K562 treated with DMSO at 1 percent for 24 hours (cell line): ENCODE results near the gene DEFB126. TPM values are rescaled to one million over a fixed set of nuclear protein-coding genes. Genes with fewer than 3 reads are reported as not detected.

Experiments
- total RNA-seq: library from RNA; unstranded; fragments of 300-600 nt; gene quantifications from 2 replicates; pipeline ENCODE4 v1.2.3, GENCODE V29; 2022; ENCODE audit warnings: low read depth; ENCODE audit not compliant: insufficient read depth

The DEFB126 gene
- not detected in 2 replicates for total RNA-seq

GRCh38 chr20:142290-142689 is at the start of gene DEFB126:
Gene DEFB126, plus strand, starts transcription at chr20:142590. Its CDS starts 39 bp downstream, at chr20:142629.

GRCh38 chr20:157154-157553 is 14.8 kb downstream of the DEFB126 start, which contains the start of gene DEFB127:
Gene DEFB127, plus strand, starts transcription at chr20:157454. Its CDS starts 91 bp downstream, at chr20:157545.

GRCh38 chr20:189611-190010 is 47.2 kb downstream of the DEFB126 start, which contains the start of gene DEFB128:
Gene DEFB128, minus strand, starts transcription at chr20:189711. Its CDS starts 88 bp downstream, at chr20:189623.

Other genes starting within 250 kb of the DEFB126 start
- not detected in 2 replicates for gene DEFB125, start 54.9 kb upstream of the DEFB126 start, total RNA-seq
- not detected in 2 replicates for gene DEFB127, start 14.9 kb downstream of the DEFB126 start, total RNA-seq
- not detected in 2 replicates for gene DEFB128, start 47.1 kb downstream of the DEFB126 start, total RNA-seq
- gene DEFB129, start 84.7 kb downstream of the DEFB126 start, total RNA-seq = not detected in 2 replicates
- not detected in 2 replicates for gene DEFB132, start 115.1 kb downstream of the DEFB126 start, total RNA-seq
- gene C20orf96, start 148.2 kb downstream of the DEFB126 start, total RNA-seq = 3.5 and 4.7 TPM in 2 replicates
- gene ZCCHC3, start 155.0 kb downstream of the DEFB126 start, total RNA-seq = 29.1 and 33.2 TPM in 2 replicates
- 23.9 and 25.0 TPM in 2 replicates for gene SOX12, start 183.0 kb downstream of the DEFB126 start, total RNA-seq
- gene NRSN2, start 204.5 kb downstream of the DEFB126 start, total RNA-seq = 33.3 and 36.0 TPM in 2 replicates
- gene TRIB3, start 238.2 kb downstream of the DEFB126 start, total RNA-seq = 306 and 374 TPM in 2 replicates